ENCODE results near the gene GHRH. TPM values are rescaled to one million over a fixed set of nuclear protein-coding genes. Genes with fewer than 3 reads are reported as not detected.

The GHRH gene
- total and polyA plus RNA-seq, 2 of the 4 experiments (the other 2 are of a cell fraction), result not detected

DNA sequence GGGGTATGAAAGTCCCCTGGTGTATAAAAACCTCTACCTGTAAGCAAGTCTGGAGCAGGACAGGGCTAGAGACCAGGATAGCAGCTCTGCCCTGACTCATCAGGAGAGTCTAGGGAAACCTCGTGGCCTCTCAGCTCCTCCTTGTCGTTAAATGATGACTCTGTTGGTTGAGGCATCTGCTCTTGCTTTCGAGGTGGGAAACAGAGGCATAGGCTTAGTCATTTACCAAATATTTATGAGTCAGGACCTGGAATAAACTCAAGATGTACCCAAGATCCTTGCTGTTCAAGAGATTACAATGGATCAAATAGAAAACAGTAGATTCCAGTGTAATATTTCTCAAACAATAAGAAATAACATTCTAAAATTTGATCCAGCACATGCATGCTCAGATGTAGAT lies 33.4 kb upstream of the GHRH start:
- Histone ChIP-seq H3K4me2 (ENCODE audit: low read depth, low read length) (peak overlapping the region; percentile 16; the same call in 1 of the 2 replicates), H3K79me1 (ENCODE audit: low read depth in 1 of 2, low read length in 2 of 2) (peaks cover 21 to 73% of the 10 kb centered on the region in 2 experiments), H3K9ac (ENCODE audit: low read depth, low read length) (no peak overlapping the region), H3K27me3 (ENCODE audit: control insufficient read depth, insufficient read depth, low read length) (no peaks in the 10 kb centered on the region), H2AK9ac (replicated peaks; ENCODE audit: low read depth, low read length, poor library complexity) (no peak overlapping the region), H3K36me3 (ENCODE audit: control insufficient read depth, insufficient read depth, low read length) (no peaks in the 10 kb centered on the region), H2BK15ac (ENCODE audit: low read depth, low read length) (no peak overlapping the region), H3K56ac (ENCODE audit: extremely low read depth, insufficient read depth, low read length) (no peak overlapping the region), H4K5ac (ENCODE audit: low read depth, low read length) (no peak overlapping the region), H3K27ac (ENCODE audit: insufficient read depth, low read length) (no peak overlapping the region), H3K9me1 (ENCODE audit: insufficient read depth, low read length) (peaks cover 26% of the 10 kb centered on the region), H4K20me1 (ENCODE audit: insufficient read depth, low read length) (peaks cover 12% of the 10 kb centered on the region; the same call in 1 of the 2 replicates), H4K8ac (ENCODE audit: low read depth in 2 of 2, low read length in 2 of 2) (0 out of 4 replicates have a peak overlapping the region, but pooled peaks of 1 of the 2 experiments have one; percentile 32), H4K91ac (ENCODE audit: insufficient read depth, low read depth, low read length) (no peak overlapping the region), H3K14ac (replicated peaks; ENCODE audit: low read depth, low read length) (no peak overlapping the region), H2AK5ac (ENCODE audit: low read depth, low read length) (no peak overlapping the region), H3K9me3 (ENCODE audit: control insufficient read depth, insufficient read depth, low read length) (no peaks in the 10 kb centered on the region), H2BK120ac (ENCODE audit: low read depth, low read length) (peak overlapping the region; percentile 59; the same call in 1 of the 2 replicates), H3K4me3 (ENCODE audit: insufficient read depth, low read depth, low read length) (no peak overlapping the region), H3K4me1 (ENCODE audit: control insufficient read depth, insufficient read depth, low read length) (peaks cover 27% of the 10 kb centered on the region), H3K23ac (ENCODE audit: low read depth, low read length) (no peak overlapping the region), H2BK5ac (ENCODE audit: low read depth, low read length, poor library complexity, severe bottlenecking) (peak overlapping the region; percentile 73), H3K4ac (ENCODE audit: low read depth, low read length) (peak overlapping the region; percentile 80; the same call in 1 of the 2 replicates), H2BK20ac (ENCODE audit: low read depth, low read length) (no peak overlapping the region), H3K18ac (ENCODE audit: low read depth, low read length) (no peak overlapping the region), H2AFZ (replicated peaks; ENCODE audit: low read length, poor library complexity) (no peak overlapping the region)
- ATAC-seq (ENCODE audit: low read depth) (peak; percentile 93), DNase-seq (peak; percentile 99)
- dilution Hi-C loops (cut with HindIII; ENCODE audit: low sequenced_read_pairs, unreplicated experiment), result no loop called here
- TF ChIP-seq, protein P1, sequence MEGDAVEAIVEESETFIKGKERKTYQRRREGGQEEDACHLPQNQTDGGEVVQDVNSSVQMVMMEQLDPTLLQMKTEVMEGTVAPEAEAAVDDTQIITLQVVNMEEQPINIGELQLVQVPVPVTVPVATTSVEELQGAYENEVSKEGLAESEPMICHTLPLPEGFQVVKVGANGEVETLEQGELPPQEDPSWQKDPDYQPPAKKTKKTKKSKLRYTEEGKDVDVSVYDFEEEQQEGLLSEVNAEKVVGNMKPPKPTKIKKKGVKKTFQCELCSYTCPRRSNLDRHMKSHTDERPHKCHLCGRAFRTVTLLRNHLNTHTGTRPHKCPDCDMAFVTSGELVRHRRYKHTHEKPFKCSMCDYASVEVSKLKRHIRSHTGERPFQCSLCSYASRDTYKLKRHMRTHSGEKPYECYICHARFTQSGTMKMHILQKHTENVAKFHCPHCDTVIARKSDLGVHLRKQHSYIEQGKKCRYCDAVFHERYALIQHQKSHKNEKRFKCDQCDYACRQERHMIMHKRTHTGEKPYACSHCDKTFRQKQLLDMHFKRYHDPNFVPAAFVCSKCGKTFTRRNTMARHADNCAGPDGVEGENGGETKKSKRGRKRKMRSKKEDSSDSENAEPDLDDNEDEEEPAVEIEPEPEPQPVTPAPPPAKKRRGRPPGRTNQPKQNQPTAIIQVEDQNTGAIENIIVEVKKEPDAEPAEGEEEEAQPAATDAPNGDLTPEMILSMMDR (conservative IDR thresholded peaks at IDR 0.05; ENCODE audit: low read depth, low read length), result no peak
- peak; percentile 90 for TF ChIP-seq FOS (IDR thresholded peaks at IDR 0.05; ENCODE audit: low read depth, low read length)
- peak; percentile 34; the same call in 1 of the 2 replicates for TF ChIP-seq RAD21 (IDR thresholded peaks at IDR 0.05; ENCODE audit: low read length)
- TF ChIP-seq MAFK (IDR thresholded peaks at IDR 0.05; ENCODE audit: low read depth, low read length), result peak; percentile 65
- TF ChIP-seq, protein P2, sequence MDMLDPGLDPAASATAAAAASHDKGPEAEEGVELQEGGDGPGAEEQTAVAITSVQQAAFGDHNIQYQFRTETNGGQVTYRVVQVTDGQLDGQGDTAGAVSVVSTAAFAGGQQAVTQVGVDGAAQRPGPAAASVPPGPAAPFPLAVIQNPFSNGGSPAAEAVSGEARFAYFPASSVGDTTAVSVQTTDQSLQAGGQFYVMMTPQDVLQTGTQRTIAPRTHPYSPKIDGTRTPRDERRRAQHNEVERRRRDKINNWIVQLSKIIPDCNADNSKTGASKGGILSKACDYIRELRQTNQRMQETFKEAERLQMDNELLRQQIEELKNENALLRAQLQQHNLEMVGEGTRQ (IDR thresholded peaks at IDR 0.05; ENCODE audit: low read depth, low read length), result peak; percentile 70
- TF ChIP-seq, protein P3, sequence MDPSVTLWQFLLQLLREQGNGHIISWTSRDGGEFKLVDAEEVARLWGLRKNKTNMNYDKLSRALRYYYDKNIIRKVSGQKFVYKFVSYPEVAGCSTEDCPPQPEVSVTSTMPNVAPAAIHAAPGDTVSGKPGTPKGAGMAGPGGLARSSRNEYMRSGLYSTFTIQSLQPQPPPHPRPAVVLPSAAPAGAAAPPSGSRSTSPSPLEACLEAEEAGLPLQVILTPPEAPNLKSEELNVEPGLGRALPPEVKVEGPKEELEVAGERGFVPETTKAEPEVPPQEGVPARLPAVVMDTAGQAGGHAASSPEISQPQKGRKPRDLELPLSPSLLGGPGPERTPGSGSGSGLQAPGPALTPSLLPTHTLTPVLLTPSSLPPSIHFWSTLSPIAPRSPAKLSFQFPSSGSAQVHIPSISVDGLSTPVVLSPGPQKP (IDR thresholded peaks at IDR 0.05; ENCODE audit: borderline replicate concordance, low read depth, low read length), result no peak
- TF ChIP-seq BHLHE40 (IDR thresholded peaks at IDR 0.05; ENCODE audit: low read depth, low read length), result no peak; the same call in 1 of the 2 replicates
- TF ChIP-seq MAZ (IDR thresholded peaks at IDR 0.05; ENCODE audit: borderline replicate concordance, low read depth, low read length), result no peak
- TF ChIP-seq RCOR1 (IDR thresholded peaks at IDR 0.05; ENCODE audit: insufficient replicate concordance, low read length), result no peak
- 0 out of 2 replicates have a peak, but pooled peaks have one; percentile 1 for TF ChIP-seq CEBPB (IDR thresholded peaks at IDR 0.05; ENCODE audit: low read depth, low read length)
- TF ChIP-seq SMC3 (IDR thresholded peaks at IDR 0.05; ENCODE audit: low read depth, low read length), result no peak
- no peak for TF ChIP-seq RFX5 (IDR thresholded peaks at IDR 0.05; ENCODE audit: low read depth, low read length)
- TF ChIP-seq MXI1 (IDR thresholded peaks at IDR 0.05; ENCODE audit: borderline replicate concordance, low read depth, low read length), result peak; percentile 85; the same call in 1 of the 2 replicates
- peak; percentile 45; the same call in 1 of the 2 replicates for TF ChIP-seq CHD1 (IDR thresholded peaks at IDR 0.05; ENCODE audit: low read depth, low read length)
- no peak for TF ChIP-seq NFE2L2 (IDR thresholded peaks at IDR 0.05; ENCODE audit: low read depth, low read length)
- CTCF ChIA-PET, result interaction anchor here (0.7 kb wide), 1 partner anchor 249 kb away, joined by 3 read pairs; no protein-coding TSS in a partner anchor
- in situ Hi-C loops (cut with MboI; ENCODE audit: low sequenced_read_pairs), result no loop called here
- WGBS, 2 experiments (ENCODE audit: extremely low coverage in 2 of 2, insufficient read length in 1 of 2), result 0% methylated on average over 3 of the region's 3 CpGs; no CpG with 5 or more reads in 1 of the 2 experiments
- POLR2A ChIA-PET (ENCODE audit: unreplicated experiment), result no interaction called here
- BruUV-seq (replicated peaks), result no TSS peak
- intact Hi-C loops (cut with micrococcal nuclease), result no loop called here

Measured in IMR-90 (cell line).